M059J (cell line): ENCODE data around the gene POU6F2. TPM values are rescaled to one million over a fixed set of nuclear protein-coding genes. Genes with fewer than 3 reads are reported as not detected.
A peak's percentile ranks its signal among the peaks of the same experiment; 100 is the strongest.
"Not testable (repeated sequence)": the region's sequence is repeated elsewhere in the genome, so short reads cannot be mapped to it uniquely, and the experiment has no call there.

Source experiments
- DNase-seq: peaks from one replicate; pipeline ENCODE4 v3.0.0-alpha.2; 2012; ENCODE audit warnings: low read depth
- total RNA-seq: library from RNA; depleted of rRNA; stranded (reverse); fragments of >200 nt; shearing (Covaris generic); gene quantifications from 2 replicates; pipeline ENCODE4 v1.2.3, GENCODE V29; 2014

POU6F2 gene
- total RNA-seq, 1 experiment from 2014 or later, result not detected

GRCh38 chr7:39187130-39187529 is 209.4 kb downstream of the POU6F2 start:
- DNase-seq, result no peak

DNA sequence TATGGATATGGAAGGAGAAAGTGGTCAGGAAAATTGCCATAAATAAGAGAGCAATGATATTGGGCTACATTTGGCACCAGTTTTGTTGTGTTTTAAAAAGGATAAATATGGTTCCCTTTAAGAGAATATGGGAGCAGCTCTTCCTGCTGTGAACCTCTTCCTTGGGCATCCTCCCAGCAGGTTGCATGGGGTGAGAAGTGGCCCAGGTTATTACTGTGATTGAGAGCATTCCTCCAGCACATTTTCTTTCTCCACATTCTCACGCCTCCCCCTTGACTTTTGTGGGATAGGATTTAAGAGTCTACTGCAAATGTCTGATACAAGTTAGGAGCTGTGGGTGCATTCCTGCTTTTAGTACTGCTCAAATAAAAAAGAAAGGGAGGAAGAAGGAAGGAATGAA is 214.8 kb downstream of the POU6F2 start:
- no peak for DNase-seq

GRCh38 chr7:39194388-39194787 is 216.7 kb downstream of the POU6F2 start:
- DNase-seq, result not testable (repeated sequence)

- DNase-seq, result no peak
Observed at GRCh38 chr7:39195967-39196366, 218.3 kb downstream of the POU6F2 start.

DNA sequence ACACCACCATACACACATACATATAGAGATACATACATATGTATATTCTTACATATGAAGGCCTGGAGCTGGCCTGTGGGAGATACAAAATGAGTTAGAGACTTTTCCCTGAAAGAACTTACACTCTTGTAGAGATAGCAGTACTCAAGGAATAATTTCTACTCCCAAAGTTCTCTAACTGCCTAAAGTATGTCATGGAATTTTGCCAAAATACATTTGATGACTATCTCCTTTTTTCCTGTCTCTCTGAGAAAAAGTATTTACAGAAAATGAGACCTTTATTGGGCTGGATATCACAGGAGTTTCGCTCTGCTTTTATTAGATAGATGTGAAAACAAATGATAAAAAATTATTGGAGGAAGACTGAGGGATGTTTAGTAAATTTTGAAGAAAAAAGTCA is 220.1 kb downstream of the POU6F2 start:
- peak; percentile 54 for DNase-seq

- DNase-seq, result no peak
Observed at GRCh38 chr7:39198556-39198955, 220.8 kb downstream of the POU6F2 start.

GRCh38 chr7:39199006-39199405 is 221.3 kb downstream of the POU6F2 start:
- DNase-seq, result no peak

- no peak for DNase-seq
Observed at GRCh38 chr7:39199951-39200350, 222.2 kb downstream of the POU6F2 start.

DNA sequence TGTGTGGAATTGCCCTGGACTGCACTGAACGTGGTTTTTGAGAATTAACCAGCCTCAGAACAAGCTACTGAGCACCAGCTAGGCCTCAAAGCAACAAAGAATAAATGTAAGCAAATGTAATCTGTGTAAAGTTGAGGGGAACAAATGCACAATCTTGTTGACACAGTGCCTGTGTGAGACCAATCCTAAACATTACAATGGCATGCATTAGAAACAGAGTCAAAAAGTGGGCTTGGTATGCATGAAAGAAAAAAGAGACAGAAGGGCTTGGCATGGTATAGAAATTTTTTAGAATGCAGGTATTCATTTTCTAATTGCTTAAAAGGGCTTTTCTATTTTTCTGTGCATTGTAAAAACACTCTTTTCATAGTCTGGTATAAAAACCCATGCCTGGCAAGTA is 224.3 kb downstream of the POU6F2 start:
- no peak for DNase-seq

DNA sequence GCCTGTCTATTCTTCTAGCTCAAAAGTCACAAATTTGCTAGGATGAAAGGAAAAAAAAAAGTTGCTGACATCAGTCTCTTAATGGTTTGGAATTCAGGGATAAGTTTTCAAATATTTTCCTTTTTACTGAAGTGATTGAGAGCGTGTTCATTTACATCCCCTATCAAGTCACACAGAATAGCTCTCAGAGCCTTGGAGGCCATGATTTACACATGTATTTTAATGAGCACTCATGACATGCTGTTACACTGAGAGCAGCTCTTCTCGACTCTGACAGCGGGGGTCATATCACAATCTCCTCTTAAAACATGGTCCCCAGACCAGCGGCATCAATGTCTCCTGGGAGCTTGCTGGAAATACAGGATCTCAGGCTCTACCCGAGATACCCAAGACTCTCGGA is 232.7 kb downstream of the POU6F2 start:
- no peak for DNase-seq

DNA sequence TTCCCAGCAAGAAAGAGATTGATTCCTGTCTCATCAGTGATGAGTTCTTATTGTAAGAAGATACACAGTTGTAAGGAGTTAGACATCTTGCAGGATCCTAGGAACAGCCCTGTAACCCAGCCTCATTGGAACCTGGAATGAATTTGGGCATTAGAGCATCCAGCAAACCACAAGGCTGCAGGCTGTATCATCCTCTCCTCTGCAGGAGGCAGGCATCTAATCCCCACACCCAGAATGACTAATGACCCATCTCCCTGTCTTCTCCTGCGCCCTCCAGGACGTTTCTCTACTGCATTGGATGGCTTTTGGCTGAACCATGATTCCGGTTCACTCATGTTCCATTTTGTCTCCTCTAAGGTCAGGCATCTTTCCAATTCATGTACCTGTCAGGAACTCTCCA is 233.9 kb downstream of the POU6F2 start:
- peak; percentile 11 for DNase-seq

GRCh38 chr7:39212876-39213275 is 235.2 kb downstream of the POU6F2 start:
- no peak for DNase-seq

DNA sequence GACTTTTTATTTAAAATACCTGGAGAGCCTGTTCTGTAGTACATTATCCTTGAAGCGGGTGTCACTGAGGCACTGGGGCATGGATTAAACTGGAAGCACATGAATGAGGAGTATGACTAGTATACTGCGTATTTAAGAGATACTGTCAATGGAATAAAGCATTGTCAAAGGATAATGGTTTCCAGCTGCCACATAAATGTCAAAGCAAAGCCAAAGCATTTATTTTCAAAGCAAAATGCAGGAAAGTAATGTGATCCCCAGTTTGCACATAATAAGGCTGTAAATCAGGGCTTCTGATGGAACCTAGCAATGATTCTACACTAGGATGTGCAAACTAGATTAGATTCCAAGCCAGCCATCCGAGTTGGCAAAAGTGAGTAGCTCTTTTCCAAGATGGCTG is 240.1 kb downstream of the POU6F2 start:
- no peak for DNase-seq

DNA sequence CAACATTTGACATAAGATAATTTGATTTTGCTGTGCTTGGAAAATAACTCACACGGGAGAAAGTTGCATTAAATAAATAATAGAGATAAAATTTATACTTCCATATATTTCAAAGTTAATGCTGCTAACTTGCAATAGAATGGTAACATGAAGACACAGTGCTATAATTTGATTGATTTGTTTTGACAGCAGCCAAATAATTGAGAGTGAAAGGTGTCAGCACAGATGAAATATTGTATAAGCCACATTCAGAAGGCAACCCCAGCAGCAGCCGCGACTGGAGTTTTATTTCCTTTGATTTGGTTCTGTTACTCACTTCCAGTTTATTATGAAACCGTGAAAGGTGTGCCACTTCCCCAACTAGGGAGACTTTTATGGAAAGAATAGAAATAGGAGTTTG is 242.2 kb downstream of the POU6F2 start:
- no peak for DNase-seq

- DNase-seq, result peak; percentile 41
Observed at GRCh38 chr7:39221901-39222300, 244.2 kb downstream of the POU6F2 start.

- peak; percentile 98 for DNase-seq
Observed at GRCh38 chr7:39228946-39229345, 251.2 kb downstream of the POU6F2 start.

DNA sequence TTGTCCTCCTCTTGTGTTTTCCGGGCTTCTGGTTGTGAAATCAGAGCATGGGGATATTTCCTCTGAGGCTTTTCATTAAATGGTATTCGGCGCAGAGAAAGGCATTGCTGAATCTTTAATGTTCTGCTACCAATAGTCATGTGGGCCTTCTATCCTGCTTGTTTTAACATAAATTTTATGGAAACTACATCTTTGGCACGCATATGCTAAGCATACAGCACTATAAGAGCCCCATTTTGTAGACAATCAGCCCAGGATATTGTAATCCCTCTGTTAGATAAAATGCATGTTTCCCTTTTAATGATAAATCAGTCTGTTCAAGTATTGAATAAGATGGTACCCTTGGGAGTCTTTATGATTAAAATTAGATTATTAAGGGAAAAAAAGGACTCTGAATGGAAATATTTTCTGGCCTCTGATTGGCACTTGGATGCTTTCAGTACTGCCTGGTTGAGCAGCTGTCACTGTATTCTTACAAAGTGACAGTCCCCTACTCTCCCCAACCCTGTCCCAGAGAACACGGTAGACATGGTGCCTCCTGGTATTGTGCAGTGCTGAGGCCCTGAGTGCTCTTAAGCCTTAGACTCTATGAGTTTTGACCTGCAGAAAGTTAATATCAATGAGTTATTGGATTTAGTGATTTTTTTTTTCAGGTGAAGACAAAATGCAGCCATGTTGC is 256.3 kb downstream of the POU6F2 start:
- no peak for DNase-seq

- no peak for DNase-seq
Observed at GRCh38 chr7:39238234-39238869, 260.6 kb downstream of the POU6F2 start.

DNA sequence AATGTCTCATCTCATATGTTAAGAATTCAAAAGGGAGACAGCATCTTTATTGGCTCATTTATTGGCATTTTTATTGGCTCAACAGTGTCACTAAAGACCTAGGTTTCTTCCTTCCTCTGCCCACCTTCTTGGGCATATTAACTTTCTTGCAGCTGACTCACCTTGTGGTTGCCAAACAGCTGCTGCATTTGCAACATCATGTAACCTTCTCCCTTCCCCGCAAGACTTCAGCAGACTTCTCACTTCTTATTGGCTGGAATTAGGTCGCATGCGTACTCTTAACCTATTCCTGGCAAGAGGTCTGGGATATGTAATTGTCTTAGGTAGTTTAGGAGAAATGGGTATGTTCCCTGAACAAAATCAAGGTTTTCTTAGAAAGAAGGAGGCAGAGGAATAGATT is 263.2 kb downstream of the POU6F2 start:
- DNase-seq, result peak; percentile 67

DNA sequence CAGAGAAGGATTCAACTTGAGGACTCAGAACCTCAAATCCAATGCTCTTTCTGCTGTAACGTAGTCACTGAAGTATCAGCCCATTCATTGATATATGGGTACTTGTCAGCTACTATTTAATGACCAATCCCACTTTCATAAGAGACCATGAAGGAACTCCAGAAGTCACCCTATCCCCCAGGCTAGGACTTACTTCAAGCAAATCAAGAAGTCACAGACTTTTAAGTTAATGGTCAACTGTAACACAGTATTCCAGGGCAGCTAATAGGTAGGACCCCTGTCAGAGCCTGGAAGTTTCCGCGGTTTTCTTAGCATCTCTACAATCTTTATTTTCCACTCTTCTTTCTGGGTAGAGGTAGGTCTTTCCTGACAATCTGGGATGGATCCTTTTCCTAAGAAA is 269.9 kb downstream of the POU6F2 start:
- no peak for DNase-seq

DNA sequence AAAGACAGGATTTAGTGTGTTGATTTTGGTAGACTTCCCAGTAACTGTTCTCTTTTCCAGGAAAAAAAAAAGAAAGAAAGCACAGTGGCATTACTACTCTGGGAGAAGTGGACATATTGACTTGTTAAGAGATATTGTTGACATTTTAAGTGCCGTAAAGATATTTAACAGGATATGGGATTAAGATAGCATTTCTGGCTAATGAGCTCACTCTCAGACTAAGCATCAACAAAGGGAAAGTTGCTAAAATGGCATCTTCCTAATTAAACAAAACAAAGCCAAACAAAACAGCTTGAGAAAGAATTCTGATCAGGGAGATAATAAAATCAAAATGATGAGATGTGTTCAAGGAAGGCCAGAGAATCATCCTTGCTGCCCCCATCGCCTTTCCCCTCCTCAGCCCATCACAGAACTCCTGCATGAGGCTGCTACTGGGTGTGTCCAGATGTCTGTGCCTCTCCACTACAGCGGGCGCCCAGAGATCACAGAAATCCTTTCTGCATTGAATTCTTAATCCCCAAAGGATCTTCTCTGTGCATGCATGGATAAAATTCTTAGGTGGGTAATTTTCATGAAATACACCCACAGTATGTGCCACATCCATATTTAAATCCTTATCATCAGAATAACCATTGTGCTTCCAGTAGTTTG is 270.5 kb downstream of the POU6F2 start:
- DNase-seq, result peak; percentile 28

GRCh38 chr7:39248692-39249090 is 271.0 kb downstream of the POU6F2 start:
- DNase-seq, result peak; percentile 82

- no peak for DNase-seq
Observed at GRCh38 chr7:39249635-39250152, 272.0 kb downstream of the POU6F2 start.
